ENCODE measurements around the gene SLC22A23.

The SLC22A23 gene

GRCh38 chr6:3316818-3317217 lies 140.0 kb downstream of the SLC22A23 start:
- DNase-seq (ENCODE audit: low spot score) = no peak

- DNase-seq (ENCODE audit: low spot score) = no peak
Measured at GRCh38 chr6:3316331-3316730, 140.5 kb downstream of the SLC22A23 start.

- DNase-seq (ENCODE audit: low spot score) = no peak
Measured at GRCh38 chr6:3315841-3316240, 141.0 kb downstream of the SLC22A23 start.

GRCh38 chr6:3314621-3315467 lies 142.0 kb downstream of the SLC22A23 start:
- DNase-seq (ENCODE audit: low spot score) = no peak

- DNase-seq (ENCODE audit: low spot score) = no peak
Measured at GRCh38 chr6:3314176-3314575, 142.7 kb downstream of the SLC22A23 start.

GRCh38 chr6:3312604-3313231 lies 144.1 kb downstream of the SLC22A23 start:
- DNase-seq (ENCODE audit: low spot score) = no peak

GRCh38 chr6:3311826-3312225 lies 145.0 kb downstream of the SLC22A23 start:
- DNase-seq (ENCODE audit: low spot score) = no peak

- no peak for DNase-seq (ENCODE audit: low spot score)
Measured at GRCh38 chr6:3310703-3311102, 146.1 kb downstream of the SLC22A23 start.

DNA sequence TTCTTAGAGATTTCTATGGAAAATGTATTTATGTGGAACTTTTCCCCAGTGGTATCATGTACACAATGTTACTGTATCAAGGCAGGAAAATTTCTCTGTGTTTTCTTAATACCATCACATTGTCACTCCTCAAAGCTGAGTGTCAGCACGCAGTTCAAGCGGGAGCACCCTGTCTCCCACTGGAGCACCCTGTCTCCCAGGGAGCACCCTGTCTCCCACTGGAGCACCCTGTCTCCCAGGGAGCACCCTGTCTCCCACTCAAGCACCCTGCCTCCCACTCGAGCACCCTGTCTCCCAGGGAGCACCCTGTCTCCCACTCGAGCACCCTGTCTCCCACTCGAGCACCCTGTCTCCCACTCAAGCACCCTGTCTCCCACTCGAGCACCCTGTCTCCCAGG lies 146.8 kb downstream of the SLC22A23 start:
- DNase-seq (ENCODE audit: low spot score) = no peak

DNA sequence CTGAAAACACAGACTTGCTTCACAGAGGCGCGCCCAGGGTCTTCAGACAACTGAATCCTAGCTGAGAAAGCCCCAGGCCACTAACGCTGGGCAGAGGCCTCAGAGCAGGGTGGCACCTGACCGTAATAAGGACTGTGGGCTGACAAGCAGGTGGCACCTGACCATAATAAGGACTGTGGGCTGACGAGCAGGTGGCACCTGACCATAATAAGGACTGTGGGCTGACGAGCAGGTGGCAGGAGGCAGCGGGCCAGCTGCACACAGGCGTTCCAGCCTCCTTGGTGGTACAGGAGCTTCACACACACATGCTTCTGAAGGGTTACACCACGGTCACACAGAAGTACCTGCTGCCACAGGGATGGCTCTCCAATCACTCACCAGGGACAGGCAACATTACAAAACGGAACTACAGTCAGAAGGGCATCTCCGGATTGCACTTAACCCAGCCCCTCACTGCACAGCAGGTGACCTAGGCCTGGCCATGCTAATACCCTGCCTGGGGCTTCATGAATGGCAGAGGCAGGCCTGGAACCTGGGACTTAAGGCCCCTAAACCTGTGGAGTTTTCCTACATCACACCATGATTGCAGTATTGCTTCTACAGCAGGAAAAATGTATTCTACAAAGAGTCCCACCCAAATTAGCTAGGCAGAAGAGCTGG lies 147.3 kb downstream of the SLC22A23 start:
- no peak for DNase-seq (ENCODE audit: low spot score)

GRCh38 chr6:3308106-3308505 lies 148.7 kb downstream of the SLC22A23 start:
- no peak for DNase-seq (ENCODE audit: low spot score)

DNA sequence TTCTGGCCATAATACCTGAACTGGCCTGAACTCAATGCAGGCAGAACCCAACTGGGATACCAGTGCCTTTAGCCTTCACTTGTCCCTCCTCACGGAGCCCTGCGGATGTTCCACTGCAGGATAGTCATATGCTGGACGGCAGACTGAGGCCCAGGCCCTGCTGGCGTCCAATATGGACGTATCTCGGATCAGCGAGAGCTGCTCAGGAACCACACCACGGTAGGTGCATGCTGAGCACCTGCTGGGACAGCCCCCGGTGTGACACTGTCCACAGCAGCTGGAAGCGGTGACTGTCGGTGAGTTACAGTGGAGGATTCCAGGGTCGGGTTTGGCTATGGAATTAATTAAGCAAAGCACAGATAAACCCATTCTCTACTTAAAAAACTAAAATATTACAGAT lies 149.4 kb downstream of the SLC22A23 start:
- no peak for DNase-seq (ENCODE audit: low spot score)

DNA sequence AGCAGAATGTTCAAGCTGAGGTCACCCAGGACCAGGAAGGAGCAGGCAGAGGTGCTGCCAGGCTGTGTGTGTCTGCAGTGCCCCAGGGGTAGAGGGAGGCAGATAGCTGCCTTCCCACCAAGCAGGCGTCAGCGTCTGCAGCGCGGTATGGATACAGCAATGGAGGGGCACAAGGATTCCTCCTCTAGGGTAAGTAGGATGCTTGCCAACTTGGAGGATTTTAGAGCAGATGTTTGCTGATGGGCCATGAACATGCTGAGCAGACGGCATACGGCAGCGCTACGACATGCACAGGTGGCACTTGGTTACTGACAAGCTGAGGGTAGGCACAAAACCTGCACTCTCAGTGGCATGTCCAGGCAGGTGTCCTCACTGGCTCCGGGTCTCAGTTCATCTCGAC lies 150.0 kb downstream of the SLC22A23 start:
- no peak for DNase-seq (ENCODE audit: low spot score)

DNA sequence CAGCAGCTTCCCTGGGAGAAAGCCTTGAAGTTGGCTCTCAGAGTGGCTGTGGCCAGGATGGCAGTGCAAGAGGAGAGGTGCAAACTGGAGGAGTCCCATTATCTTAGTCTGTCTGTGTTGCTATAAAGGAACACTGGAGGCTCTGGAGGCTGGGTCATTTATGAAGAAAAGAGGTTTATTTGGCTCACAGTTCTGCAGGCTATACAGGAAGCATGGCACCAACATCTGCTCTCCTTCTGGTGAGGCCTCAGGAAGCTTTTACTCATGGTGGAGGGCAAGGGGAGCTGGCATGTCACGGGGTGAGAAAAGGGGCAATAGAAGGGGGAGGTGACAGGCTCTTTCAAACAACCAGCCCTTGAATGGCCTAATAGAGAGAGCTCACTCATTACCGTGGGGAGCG lies 151.0 kb downstream of the SLC22A23 start:
- no peak for DNase-seq (ENCODE audit: low spot score)

- no peak for DNase-seq (ENCODE audit: low spot score)
Measured at GRCh38 chr6:3305216-3305565, 151.7 kb downstream of the SLC22A23 start.

GRCh38 chr6:3304500-3305215 lies 152.2 kb downstream of the SLC22A23 start:
- no peak for DNase-seq (ENCODE audit: low spot score)

GRCh38 chr6:3303795-3304411 lies 152.9 kb downstream of the SLC22A23 start:
- DNase-seq (ENCODE audit: low spot score) = no peak

GRCh38 chr6:3301506-3301905 lies 155.3 kb downstream of the SLC22A23 start:
- no peak for DNase-seq (ENCODE audit: low spot score)

DNA sequence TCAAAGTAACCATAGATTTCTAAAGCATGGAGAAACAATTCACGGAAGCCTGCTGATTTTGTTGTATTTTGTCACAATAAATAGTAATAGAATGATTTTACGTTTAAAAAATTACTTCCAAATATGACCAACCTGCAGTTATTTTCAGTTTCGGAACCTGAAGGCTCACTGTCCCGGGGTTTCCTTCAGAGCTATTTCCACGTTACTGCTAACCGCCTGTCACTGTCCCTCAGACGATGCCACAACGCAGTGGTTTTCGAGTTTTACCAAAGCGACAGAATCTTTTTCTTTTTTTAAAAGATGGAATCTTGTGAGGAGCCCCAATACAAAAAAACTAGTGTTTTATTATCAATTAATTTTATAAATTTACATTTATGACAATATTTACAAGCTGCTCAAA lies 157.6 kb downstream of the SLC22A23 start:
- no peak for DNase-seq (ENCODE audit: low spot score)

DNA sequence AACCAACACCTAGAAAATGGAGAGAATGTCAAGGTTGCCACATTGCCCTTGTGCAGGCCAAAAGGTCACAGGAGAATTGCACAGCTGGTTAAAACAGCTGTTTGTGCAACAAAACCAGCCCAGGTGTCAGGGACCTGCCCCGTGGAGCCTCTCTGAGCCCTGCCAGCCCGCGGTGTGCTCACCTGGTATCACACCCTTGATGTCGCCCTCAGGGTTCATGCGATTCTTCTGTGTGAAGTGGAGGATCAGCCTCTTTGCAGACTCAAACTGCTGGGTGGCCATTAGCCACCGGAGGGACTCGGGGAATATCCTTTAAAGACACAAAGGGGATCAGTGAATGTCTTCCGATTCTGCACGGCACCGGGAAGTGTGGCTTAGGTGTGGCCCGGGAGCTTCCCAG lies 158.9 kb downstream of the SLC22A23 start:
- no peak for DNase-seq (ENCODE audit: low spot score)

- no peak for DNase-seq (ENCODE audit: low spot score)
Measured at GRCh38 chr6:3297006-3297405, 159.8 kb downstream of the SLC22A23 start.

GRCh38 chr6:3296537-3296936 lies 160.3 kb downstream of the SLC22A23 start:
- no peak for DNase-seq (ENCODE audit: low spot score)

All from RKO (cell line).